Skin of body (tissue), 2 donors: ENCODE results near the gene EBF3. TPM values are rescaled to one million over a fixed set of nuclear protein-coding genes. Genes with fewer than 3 reads are reported as not detected.
A peak's percentile ranks its signal among the peaks of the same experiment; 100 is the strongest.

Experiments used
- DNase-seq: peaks from one replicate; lab custom pipeline; 2025; lab: John Stamatoyannopoulos, UW
- total RNA-seq: library from RNA; depleted of rRNA; stranded (reverse); fragments of >200 nt; gene quantifications from one replicate; pipeline ENCODE4 v1.2.3, GENCODE V29; 2014

EBF3 gene
- total RNA-seq, 1 donor from 2014 or later: 19.5 TPM

DNA sequence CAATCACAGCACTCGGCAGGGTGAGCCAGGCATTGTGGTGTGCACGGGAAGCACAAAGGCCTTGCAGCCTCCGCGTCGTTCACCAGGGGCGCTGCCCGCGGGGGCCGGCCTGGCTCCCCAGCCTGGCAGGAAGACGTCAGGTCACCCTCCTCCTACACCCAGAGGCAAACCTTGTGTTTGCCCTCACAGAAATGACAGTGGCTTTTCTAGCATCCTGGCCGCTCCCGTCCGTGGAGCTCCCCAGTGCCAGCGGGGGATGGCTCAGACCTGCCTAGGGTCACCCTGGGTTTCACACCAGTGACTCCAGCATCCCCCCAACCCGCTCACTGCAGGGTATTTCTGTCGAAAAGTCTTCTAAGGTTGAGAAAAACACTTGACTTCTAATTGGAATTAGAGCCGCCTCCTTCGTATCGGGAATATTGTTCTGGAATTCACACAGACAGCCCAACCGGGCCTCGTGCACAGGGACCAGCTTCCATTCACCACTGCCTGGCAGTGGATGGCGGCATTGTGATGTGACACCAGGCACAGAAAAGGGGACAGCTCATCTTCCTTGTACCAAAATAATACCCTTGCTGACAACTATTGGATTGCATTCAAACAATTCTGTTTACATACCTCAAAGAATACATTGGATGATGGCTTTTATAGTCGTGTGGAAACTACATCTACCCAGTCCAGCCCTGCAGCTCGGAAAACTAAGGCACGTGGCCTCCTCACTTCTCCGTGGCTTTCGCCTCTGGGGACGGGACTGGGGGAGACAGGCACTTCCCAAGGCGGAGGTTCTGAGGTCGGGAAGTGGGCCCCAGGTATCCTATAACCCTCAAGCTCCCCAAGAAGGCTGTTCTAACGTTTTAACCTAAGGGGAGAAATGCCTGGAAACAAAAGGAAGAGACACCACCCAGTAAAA lies 109.0 kb downstream of the EBF3 start:
- no peak for DNase-seq

- DNase-seq: no peak
Observed at GRCh38 chr10:129854158-129854557, 109.9 kb downstream of the EBF3 start.

DNA sequence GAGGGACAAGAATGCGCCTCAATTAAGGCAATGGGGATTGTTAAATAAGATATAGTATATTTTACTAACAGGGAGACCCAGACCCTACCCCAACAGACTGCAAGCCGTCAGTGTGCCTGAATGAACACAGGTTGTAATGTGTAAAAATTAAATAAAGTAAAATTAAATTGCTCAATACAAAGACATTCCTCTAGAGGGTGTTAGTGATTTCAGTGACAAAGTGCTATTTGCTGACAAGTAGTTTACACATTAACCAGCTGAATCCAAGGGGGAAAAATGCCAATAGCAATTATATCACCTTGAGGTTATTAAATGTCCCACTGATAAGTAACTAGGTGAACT lies 110.5 kb downstream of the EBF3 start:
- no peak for DNase-seq

DNA sequence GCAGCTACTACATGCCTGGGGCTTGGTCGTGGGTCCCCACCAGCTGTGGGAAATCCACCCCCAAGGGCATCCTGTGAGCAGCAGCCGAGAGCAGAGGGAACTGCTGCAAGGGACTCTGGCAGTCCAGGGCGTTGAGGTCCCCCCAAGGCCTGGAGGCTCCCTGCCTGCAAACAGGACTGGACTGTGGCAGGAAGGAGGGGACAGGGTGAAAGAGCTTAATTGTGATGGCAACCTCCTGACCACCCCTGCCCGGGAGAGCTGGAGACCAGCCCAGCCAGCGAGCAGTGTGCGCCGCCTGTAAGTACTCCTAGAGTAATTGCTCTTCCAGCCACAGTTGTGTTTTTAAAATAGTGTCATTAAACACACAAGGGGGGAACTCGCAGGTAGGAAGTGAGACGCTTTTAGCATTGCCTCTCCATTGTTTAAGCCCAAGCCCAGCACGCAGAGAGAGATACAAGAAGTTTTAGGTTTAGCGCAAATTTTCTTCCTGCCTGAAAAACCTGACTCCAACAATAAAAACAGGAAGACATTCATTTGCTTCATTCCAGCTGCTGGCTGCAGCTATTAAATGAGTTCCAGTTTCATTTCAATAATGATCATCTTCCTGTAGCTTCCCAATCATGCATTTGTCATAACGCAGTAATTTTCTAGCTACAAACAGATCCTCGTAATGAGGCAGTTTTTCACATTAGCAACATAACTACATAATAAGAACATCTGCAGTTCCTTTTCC lies 111.1 kb downstream of the EBF3 start:
- peak; percentile 79 for DNase-seq

DNA sequence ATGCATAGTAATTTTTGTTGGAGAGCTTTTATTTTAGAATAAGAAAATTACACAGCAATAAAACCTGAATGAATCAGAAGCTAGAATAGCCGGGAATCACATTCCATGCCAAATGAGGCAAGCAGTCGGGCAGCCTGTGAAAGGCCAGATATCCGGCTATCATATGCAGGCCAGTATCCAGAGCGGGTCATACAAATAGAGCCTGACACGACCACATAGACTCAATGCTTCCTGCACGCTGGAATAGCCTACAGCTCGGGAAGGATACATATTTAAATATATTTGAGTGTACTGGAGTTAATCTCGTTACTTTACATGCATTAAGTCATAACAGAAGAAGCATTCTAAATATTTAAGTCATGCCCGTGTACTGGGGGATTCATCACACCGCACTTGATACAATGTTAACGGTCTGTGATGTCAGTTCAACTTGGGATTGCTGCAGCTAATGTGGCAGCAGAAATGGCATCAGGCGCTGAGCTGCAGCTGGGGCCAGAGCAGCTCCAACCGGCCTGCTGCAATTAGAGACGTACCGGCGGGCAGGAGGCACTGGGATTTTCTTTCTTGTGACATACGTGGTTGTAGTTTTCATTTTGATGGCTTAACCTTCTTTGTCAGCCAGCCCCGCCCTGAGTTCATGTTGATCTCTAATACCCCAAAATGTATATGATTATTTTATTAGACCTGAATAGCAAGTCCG lies 112.0 kb downstream of the EBF3 start:
- no peak for DNase-seq

DNA sequence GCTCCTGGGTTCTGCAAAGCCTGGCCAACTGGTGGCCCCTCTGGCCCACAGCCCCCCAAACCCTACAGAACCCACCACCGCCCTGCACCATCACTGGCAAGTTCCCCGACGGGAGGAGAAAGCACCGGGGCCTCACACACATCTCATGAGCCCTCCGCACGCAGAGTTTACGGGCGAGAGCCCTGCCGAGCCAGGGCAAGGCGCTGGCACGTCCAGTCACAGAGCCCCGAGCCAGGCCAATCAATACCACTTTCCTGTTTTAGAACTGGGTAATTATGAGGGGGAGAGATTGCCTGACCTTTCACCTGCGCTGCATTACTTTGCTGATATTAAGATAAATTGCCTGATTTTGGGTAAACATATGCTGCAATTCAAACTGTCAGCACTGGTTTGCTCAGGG lies 113.3 kb downstream of the EBF3 start:
- DNase-seq: no peak

DNA sequence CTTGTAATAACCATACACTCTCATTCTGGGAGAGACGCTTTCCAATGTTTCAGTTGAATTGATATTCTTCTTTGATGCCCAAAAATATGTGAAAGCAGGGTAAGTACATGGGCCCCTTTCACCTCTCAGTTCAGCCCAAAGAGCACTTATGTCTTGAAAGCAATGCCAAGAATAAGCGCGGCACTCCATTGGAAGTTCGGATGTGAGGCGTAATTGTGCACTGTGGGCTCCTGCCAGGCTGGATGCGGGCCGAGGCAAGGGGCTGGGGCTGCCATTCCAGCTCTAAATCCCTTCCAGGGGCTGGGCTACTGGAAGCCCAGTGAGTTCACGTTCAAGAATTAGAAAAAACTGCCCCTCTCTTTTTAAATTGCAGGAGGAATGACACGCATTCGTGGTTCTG lies 113.8 kb downstream of the EBF3 start:
- DNase-seq: no peak

DNA sequence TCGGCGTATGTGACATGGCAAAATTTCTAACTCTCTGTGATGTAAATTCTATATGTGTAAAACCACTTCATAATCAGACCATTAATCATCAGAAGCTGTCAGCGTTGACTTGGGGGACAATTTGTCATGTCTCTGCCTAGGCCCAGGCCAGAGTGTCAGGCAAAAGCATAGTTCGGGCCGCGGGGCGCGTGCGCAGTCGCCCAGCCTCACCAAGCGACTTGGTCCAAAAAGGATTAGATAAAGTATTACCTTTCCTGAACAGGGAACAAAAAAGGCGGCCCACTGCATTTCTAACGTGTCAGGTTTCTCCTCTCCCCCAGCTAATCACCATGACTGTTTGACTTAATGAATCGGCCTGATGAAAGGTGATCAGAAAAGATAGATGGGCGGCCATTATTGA lies 114.2 kb downstream of the EBF3 start:
- no peak for DNase-seq

- DNase-seq: no peak
Observed at GRCh38 chr10:129849452-129849750, 114.7 kb downstream of the EBF3 start.

DNA sequence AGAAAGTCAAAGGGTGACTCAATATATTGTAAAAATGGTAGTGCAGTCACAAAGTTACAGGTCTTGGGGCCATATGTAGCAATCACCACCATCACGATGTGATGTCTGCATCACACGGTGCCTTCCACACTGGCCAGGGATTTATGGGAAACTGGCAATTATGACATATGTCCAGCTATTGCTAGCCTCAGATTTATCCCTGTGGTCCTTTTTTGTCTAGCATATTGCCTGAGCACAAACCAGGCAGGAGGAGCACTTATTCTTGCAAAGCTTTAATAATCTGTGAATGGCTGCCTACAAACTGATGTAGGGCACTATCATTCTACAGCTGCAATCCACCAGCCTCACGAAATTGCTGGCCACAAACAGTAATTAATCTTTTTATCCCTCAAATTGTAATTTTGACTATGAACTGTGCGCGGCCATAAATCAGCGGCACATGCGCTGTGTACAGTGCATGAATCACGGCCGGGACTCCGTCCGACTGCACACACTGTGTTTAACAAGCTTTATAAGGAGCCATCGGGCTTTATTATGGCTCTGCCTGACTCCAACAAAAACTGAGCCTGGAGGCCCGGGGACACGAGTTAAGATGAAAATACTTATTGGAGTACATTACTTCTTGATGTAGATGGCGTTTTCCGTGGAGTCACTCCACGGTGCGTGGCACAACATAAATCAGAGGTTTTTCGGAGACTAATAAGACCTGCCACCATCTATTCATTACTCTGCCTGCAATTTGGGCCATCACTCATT lies 115.2 kb downstream of the EBF3 start:
- DNase-seq: no peak

DNA sequence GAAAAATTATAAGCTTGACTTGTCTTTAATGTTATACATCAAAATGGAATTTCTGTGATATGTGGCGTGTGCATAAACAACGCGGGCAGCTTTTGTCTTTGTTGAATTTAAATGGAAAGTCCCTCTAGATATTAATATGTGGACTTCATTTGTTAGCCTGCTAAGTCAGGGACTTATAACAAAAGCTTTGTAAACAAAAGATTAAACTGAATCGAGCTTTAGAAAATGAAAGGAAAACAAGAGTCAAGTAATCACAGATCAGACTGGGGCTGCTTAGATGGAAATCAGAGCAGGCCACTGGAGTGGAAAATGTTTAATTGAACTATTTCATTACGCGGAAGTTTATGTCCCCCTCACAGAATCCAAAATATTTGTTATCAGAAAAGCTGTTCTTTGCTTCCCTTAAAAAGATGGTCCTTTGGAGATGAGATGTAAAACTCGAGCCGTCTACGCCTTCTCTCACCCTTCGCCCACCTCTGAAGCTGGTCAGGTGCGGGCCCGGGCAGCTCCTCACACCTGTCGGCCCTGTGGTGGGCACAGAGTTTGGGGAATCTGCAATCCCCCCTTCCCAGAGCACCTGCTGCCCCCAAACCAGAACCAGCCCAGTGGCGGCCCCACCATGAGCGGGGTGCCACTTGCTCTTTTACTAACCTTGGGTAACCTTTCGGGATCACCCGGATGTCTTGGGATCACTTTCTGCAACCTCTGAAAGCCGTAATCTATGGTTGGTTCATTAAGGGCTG lies 116.2 kb downstream of the EBF3 start:
- DNase-seq: no peak

DNA sequence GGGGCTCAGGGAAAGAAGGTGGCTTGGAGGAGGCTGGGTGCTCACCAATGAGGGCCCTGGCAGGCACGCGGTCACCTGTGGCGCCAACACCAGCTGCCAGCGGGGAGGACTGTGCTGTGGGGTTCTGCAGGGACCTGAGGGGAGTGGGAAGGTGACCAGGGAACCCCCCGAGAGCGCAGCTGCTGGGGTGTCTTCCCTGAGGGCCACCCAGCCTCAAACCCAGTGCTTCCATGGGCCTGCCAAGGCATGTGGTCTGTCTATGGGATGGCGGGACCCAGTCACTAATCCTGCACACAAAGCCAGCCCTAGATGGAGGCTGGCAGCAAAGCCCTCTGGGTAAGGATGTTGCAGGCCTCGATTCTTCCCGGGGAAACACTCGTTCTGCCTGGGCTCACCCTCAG lies 117.1 kb downstream of the EBF3 start:
- DNase-seq: no peak

DNA sequence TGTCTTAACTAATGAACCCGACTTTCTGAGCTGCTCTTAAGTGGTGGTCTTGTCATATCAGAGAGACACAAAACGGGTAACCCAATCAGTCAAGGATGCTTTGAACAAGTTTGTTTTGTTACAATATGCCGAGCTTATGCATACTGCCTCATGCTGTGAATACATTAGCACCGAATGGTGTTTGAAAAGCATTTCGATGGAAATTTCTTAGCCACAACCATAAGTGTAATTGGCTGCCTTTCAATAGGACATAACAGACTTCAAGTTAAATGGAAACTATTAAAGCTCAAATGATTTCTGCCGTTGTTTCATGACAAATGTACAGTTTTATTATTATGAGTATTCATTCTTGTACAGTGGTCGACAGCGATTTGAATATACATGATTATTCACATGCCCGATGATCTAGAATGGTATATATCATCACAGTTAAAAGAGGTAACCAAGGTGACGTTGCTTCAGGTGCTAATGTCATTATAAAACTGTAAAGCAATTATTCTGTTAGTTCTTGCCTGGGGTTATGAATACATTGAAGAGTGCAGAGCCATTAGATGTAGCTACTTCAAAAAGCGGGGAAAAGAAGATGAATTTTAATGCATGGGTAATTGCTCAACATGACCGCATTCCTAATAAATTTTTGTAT lies 118.8 kb downstream of the EBF3 start:
- peak; percentile 31 for DNase-seq

- DNase-seq: no peak
Observed at GRCh38 chr10:129844216-129844766, 119.8 kb downstream of the EBF3 start.

DNA sequence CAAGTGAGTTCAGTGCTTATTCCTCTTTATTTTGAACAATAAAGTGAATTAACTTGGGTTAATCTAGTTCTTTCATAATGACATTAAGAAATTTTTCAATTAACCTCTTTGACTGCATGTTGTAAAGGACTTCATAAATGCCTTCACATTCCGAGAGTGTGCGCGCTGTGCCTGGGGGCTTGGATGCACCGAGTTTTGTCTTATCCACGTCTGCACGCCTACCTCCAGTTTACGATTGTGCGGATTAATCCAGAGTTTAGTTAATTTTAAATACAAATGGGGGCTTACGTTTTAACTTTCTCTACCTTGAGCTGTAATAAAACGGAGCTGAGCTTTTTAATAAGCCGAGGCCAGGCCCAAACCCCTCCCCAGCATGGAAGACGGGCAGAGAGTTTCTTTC lies 120.4 kb downstream of the EBF3 start:
- DNase-seq: no peak

- DNase-seq: no peak
Observed at GRCh38 chr10:129843131-129843541, 120.9 kb downstream of the EBF3 start.

GRCh38 chr10:129842031-129842430 lies 122.0 kb downstream of the EBF3 start:
- DNase-seq: no peak

DNA sequence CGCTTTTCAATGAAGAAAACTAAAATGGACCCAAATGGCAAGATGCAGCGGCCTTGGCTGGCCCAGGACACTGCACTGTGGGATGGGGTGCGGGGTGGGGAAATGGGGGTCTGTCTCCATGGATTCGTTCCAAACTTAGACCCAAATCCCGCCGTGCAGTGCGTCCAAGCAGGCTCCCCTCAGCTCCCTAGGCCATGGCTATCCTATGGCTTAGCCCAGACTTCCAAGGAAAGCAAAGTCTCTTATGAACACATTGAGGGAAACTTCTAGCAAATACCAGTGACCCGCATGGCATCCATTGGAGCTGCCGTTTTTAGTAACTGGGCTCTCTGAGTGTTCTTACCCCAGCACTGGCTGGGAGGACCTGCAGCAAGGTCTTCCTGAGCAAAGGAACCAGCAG lies 122.5 kb downstream of the EBF3 start:
- DNase-seq: no peak

DNA sequence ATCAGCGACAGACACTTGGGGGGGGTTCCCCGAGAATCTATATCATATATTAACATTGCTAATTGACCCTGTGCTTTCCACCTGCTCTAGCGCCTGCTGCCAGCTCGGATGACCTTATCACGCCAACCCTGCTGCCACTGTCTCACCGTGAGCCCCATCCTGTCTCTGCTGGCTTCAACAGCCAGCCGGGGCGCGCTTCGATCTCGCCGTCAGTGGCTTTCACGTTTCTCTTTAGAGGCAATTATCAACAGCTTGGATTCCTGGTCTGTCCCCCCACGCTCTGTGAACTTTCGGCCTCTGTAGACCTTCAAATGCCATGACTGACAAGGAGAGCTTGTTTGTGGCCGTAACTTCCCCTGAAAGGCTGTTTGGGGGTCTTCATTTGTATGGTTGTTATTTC lies 123.0 kb downstream of the EBF3 start:
- DNase-seq: no peak

- DNase-seq: no peak
Observed at GRCh38 chr10:129840196-129840590, 123.9 kb downstream of the EBF3 start.
